ENCODE data around the gene SLC6A3. TPM values are rescaled to one million over a fixed set of nuclear protein-coding genes. Genes with fewer than 3 reads are reported as not detected.

SLC6A3 gene
- total RNA-seq, 2 donors from 2014 or later: 0.18 TPM; not detected in 1

DNA sequence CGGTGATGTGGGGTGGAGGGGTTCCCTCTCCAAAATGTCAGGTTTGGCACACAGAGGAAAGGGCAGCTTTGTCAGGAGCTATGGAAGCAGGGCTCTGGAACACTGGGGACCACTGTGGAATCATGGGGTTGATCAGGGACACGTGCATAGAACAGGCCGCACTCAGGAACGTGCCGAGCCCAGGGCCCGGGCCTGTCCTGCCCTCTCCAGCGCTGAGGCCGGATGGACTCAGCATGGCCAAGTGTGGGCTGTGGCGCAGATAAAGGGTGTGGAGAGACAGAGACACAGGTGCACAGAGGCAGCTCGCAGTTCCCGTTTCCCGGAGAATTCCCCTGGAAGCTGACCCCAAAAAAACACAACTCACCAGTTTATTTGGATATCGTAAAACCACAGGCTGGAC lies 37.8 kb upstream of the SLC6A3 start:
- Mint-ChIP-seq H3K4me3 (no peak overlapping the region), H3K4me1 (no peaks in the 10 kb centered on the region), H3K27ac (no peak overlapping the region), H3K27me3 (ENCODE audit: insufficient read depth) (no peaks in the 10 kb centered on the region), H3K36me3 (ENCODE audit: low read depth) (peaks cover 36% of the 10 kb centered on the region), H3K9me3 (no peaks in the 10 kb centered on the region)
- 93 to 96% methylated on average over 6 to 13 of the region's 13 CpGs for WGBS, 2 experiments (ENCODE audit: insufficient coverage in 1 of 2, insufficient read length in 1 of 2)
- H3K9me3 ChIP-seq (ENCODE audit: control insufficient read depth, low read length): no peaks in the 10 kb centered on the region
- DNase-seq: no peak
- no peak overlapping the region for H3K4me3 ChIP-seq (ENCODE audit: low read length)
- H3K36me3 ChIP-seq (ENCODE audit: control insufficient read depth, insufficient read depth, low read length): peaks cover 15% of the 10 kb centered on the region
- no peak overlapping the region for H3K9ac ChIP-seq (ENCODE audit: extremely low read depth, low read length, poor library complexity, severe bottlenecking)
- no peak overlapping the region for H3K27ac ChIP-seq (ENCODE audit: low read depth, low read length)
- no peaks in the 10 kb centered on the region for H3K4me1 ChIP-seq (ENCODE audit: control insufficient read depth, insufficient read depth, low read length)
- no peaks in the 10 kb centered on the region for H3K27me3 ChIP-seq (ENCODE audit: control insufficient read depth, insufficient read depth, low read length, poor library complexity, severe bottlenecking)
- TF ChIP-seq, protein P1, sequence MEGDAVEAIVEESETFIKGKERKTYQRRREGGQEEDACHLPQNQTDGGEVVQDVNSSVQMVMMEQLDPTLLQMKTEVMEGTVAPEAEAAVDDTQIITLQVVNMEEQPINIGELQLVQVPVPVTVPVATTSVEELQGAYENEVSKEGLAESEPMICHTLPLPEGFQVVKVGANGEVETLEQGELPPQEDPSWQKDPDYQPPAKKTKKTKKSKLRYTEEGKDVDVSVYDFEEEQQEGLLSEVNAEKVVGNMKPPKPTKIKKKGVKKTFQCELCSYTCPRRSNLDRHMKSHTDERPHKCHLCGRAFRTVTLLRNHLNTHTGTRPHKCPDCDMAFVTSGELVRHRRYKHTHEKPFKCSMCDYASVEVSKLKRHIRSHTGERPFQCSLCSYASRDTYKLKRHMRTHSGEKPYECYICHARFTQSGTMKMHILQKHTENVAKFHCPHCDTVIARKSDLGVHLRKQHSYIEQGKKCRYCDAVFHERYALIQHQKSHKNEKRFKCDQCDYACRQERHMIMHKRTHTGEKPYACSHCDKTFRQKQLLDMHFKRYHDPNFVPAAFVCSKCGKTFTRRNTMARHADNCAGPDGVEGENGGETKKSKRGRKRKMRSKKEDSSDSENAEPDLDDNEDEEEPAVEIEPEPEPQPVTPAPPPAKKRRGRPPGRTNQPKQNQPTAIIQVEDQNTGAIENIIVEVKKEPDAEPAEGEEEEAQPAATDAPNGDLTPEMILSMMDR (conservative IDR thresholded peaks at IDR 0.05): no peak

DNA sequence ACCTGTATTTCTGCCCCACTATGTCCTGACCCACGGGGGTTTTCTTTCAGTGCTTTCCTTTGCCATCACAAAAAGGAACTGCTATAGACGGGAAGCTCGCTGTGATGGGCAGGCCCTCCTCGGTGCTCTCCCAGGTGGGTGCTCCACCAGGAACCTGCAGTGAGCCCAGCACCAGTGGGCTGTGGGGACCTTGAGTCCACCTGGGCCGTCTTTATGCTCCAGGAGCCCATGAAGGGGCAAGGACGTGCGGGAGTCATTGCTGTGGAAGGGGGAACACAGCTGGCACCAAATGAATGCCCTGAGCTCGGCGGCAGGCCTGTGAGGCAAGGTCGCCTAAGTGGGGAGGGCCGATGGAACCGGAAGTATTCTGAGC lies 36.7 kb upstream of the SLC6A3 start:
- Mint-ChIP-seq H3K27me3 (ENCODE audit: insufficient read depth) (no peaks in the 10 kb centered on the region), H3K36me3 (ENCODE audit: low read depth) (peaks cover 35% of the 10 kb centered on the region), H3K27ac (no peak overlapping the region), H3K4me1 (no peaks in the 10 kb centered on the region), H3K4me3 (no peak overlapping the region), H3K9me3 (no peaks in the 10 kb centered on the region)
- DNase-seq: no peak
- TF ChIP-seq, protein P1 (conservative IDR thresholded peaks at IDR 0.05): no peak
- no peak overlapping the region for H3K27ac ChIP-seq (ENCODE audit: low read depth, low read length)
- H3K9me3 ChIP-seq (ENCODE audit: control insufficient read depth, low read length): no peaks in the 10 kb centered on the region
- peaks cover 24% of the 10 kb centered on the region for H3K36me3 ChIP-seq (ENCODE audit: control insufficient read depth, insufficient read depth, low read length)
- H3K9ac ChIP-seq (ENCODE audit: extremely low read depth, low read length, poor library complexity, severe bottlenecking): no peak overlapping the region
- no peak overlapping the region for H3K4me3 ChIP-seq (ENCODE audit: low read length)
- H3K4me1 ChIP-seq (ENCODE audit: control insufficient read depth, insufficient read depth, low read length): no peaks in the 10 kb centered on the region
- no peaks in the 10 kb centered on the region for H3K27me3 ChIP-seq (ENCODE audit: control insufficient read depth, insufficient read depth, low read length, poor library complexity, severe bottlenecking)
- WGBS, 2 experiments (ENCODE audit: insufficient coverage in 1 of 2, insufficient read length in 1 of 2): 93 to 95% methylated on average over 6 to 12 of the region's 12 CpGs

DNA sequence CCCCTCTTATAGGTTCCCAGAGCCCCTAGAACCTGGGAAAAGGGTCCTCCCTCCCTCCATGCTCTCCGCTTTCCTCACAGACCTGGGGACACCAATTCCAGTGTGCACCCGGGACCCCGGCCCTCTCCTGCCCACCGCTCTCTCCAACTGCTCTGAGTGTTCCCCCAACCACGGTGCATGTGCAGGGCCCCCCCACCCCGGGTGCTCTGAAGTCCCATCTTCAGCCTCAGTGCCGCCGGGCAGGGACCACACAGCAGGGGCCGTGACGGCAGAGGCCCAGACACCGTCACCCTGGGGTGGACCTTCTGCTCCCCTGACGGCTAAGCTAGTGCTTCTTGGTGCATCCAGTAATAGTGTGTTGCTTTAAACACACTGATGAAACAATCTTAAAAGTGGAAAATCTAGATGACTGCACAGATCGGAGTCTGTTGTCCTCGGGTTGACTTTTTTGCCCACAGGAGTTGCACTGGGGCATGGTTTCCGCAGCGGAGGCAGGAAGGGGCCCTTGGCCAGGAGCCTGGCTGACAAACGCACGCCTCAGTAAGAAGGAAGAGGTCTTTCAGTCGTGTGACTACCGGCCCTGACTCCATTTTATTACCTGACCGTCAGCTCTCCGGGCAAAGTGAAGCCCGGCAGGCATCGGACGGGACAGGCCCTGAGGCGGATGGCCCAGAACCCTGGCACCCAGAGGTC lies 36.2 kb upstream of the SLC6A3 start:
- no peak overlapping the region for H3K4me3 ChIP-seq (ENCODE audit: low read length)
- H3K36me3 ChIP-seq (ENCODE audit: control insufficient read depth, insufficient read depth, low read length): peaks cover 28% of the 10 kb centered on the region
- Mint-ChIP-seq H3K27ac (peak overlapping the region; percentile 21), H3K36me3 (ENCODE audit: low read depth) (peaks cover 38% of the 10 kb centered on the region), H3K9me3 (no peaks in the 10 kb centered on the region), H3K27me3 (ENCODE audit: insufficient read depth) (no peaks in the 10 kb centered on the region), H3K4me3 (no peak overlapping the region), H3K4me1 (no peaks in the 10 kb centered on the region)
- H3K27me3 ChIP-seq (ENCODE audit: control insufficient read depth, insufficient read depth, low read length, poor library complexity, severe bottlenecking): no peaks in the 10 kb centered on the region
- H3K27ac ChIP-seq (ENCODE audit: low read depth, low read length): no peak overlapping the region
- DNase-seq: no peak
- 92 to 98% methylated on average over 20 to 26 of the region's 26 CpGs for WGBS, 2 experiments (ENCODE audit: insufficient coverage in 1 of 2, insufficient read length in 1 of 2)
- no peaks in the 10 kb centered on the region for H3K4me1 ChIP-seq (ENCODE audit: control insufficient read depth, insufficient read depth, low read length)
- H3K9ac ChIP-seq (ENCODE audit: extremely low read depth, low read length, poor library complexity, severe bottlenecking): no peak overlapping the region
- no peaks in the 10 kb centered on the region for H3K9me3 ChIP-seq (ENCODE audit: control insufficient read depth, low read length)
- TF ChIP-seq, protein P1 (conservative IDR thresholded peaks at IDR 0.05): no peak
